SH-SY5Y (cell line): Measurements from ENCODE around the gene SH3BGRL2.

Experiments
- GATA2 ChIP-seq: IDR thresholded peaks from 2 replicates; pipeline ENCODE4 v1.6.1; 2011; ENCODE audit warnings: mild to moderate bottlenecking, low read depth, low read length
- GATA3 ChIP-seq: IDR thresholded peaks from 2 replicates; pipeline ENCODE4 v1.6.1; 2011; ENCODE audit warnings: low read depth, mild to moderate bottlenecking, low read length, moderate library complexity

DNA sequence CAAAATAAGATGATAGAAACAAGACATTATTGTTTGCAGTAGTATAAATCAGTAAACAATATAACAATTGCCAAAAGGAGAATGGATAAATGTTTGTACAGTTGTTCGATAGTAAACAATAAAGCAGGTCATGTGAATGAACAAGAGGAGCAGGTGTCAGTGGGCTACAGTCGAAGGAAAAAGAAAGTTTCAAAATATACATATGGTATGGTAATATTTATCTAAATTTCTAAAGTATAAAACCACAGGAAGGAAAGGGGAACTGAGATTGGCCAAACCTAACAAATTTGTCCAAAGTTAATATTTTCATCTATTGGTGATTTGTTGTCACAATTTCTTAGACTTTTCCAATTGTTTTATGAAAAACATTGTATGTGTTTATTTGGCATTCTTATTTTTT, 110.9 kb downstream of the SH3BGRL2 start:
- TF ChIP-seq GATA2 (no peak), GATA3 (no peak)
